NOMO-1 (cell line): ENCODE results near the gene GRID2.
"Not testable (repeated sequence)": the region's sequence is repeated elsewhere in the genome, so short reads cannot be mapped to it uniquely, and the experiment has no call there.

ENCODE experiments used
- DNase-seq, 2 experiments: peaks; one replicate each; lab custom pipeline; 2025; ENCODE audit not compliant: unreplicated experiment in 2 of 2; lab: John Stamatoyannopoulos, UW

The GRID2 gene

GRCh38 chr4:92433272-92433758 lies 129.5 kb downstream of the GRID2 start:
- no peak for DNase-seq

GRCh38 chr4:92438722-92439121 lies 135.0 kb downstream of the GRID2 start:
- DNase-seq = not testable (repeated sequence)

GRCh38 chr4:92442131-92442530 lies 138.4 kb downstream of the GRID2 start:
- not testable (repeated sequence) for DNase-seq

- not testable (repeated sequence) for DNase-seq
These were observed 140.5 kb downstream of the GRID2 start for GRCh38 chr4:92444143-92444843.

- DNase-seq = no peak
These were observed 141.4 kb downstream of the GRID2 start for GRCh38 chr4:92445127-92445526.

GRCh38 chr4:92447255-92447905 lies 143.6 kb downstream of the GRID2 start:
- DNase-seq = no peak

- DNase-seq = not testable (repeated sequence)
These were observed 144.4 kb downstream of the GRID2 start for GRCh38 chr4:92448176-92448575.

GRCh38 chr4:92450694-92451093 lies 146.9 kb downstream of the GRID2 start:
- DNase-seq = no peak

- DNase-seq = no peak
These were observed 148.0 kb downstream of the GRID2 start for GRCh38 chr4:92451782-92452181.

GRCh38 chr4:92452383-92452782 lies 148.6 kb downstream of the GRID2 start:
- not testable (repeated sequence) for DNase-seq

GRCh38 chr4:92455329-92455839 lies 151.6 kb downstream of the GRID2 start:
- DNase-seq = no peak

- DNase-seq = no peak
These were observed 152.2 kb downstream of the GRID2 start for GRCh38 chr4:92455951-92456350.

GRCh38 chr4:92461732-92462131 lies 158.0 kb downstream of the GRID2 start:
- DNase-seq = no peak

- DNase-seq = no peak
These were observed 173.5 kb downstream of the GRID2 start for GRCh38 chr4:92477298-92477697.

GRCh38 chr4:92483341-92483740 lies 179.6 kb downstream of the GRID2 start:
- DNase-seq = no peak

- DNase-seq = no peak
These were observed 184.7 kb downstream of the GRID2 start for GRCh38 chr4:92488496-92488895.

GRCh38 chr4:92497141-92497540 lies 193.4 kb downstream of the GRID2 start:
- DNase-seq = no peak

GRCh38 chr4:92501456-92501855 lies 197.7 kb downstream of the GRID2 start:
- DNase-seq = no peak

GRCh38 chr4:92506933-92507332 lies 203.2 kb downstream of the GRID2 start:
- no peak for DNase-seq

GRCh38 chr4:92514627-92515026 lies 210.9 kb downstream of the GRID2 start:
- no peak for DNase-seq

- DNase-seq = no peak
These were observed 212.7 kb downstream of the GRID2 start for GRCh38 chr4:92516450-92516849.

GRCh38 chr4:92519727-92520126 lies 216.0 kb downstream of the GRID2 start:
- DNase-seq = no peak
